HG02623 (cell line): ENCODE measurements around the gene OLFML2B.

Experiments
- ATAC-seq: cut with Tn5 transposase; IDR thresholded peaks from one replicate; pipeline ENCODE4 v1.9.1; 2021; ENCODE audit warnings: moderate library complexity; ENCODE audit not compliant: unreplicated experiment

Gene OLFML2B

GRCh38 chr1:161981735-161982506 is 41.7 kb downstream of the OLFML2B start:
- ATAC-seq, result no peak

GRCh38 chr1:161981126-161981525 is 42.5 kb downstream of the OLFML2B start:
- no peak for ATAC-seq

DNA sequence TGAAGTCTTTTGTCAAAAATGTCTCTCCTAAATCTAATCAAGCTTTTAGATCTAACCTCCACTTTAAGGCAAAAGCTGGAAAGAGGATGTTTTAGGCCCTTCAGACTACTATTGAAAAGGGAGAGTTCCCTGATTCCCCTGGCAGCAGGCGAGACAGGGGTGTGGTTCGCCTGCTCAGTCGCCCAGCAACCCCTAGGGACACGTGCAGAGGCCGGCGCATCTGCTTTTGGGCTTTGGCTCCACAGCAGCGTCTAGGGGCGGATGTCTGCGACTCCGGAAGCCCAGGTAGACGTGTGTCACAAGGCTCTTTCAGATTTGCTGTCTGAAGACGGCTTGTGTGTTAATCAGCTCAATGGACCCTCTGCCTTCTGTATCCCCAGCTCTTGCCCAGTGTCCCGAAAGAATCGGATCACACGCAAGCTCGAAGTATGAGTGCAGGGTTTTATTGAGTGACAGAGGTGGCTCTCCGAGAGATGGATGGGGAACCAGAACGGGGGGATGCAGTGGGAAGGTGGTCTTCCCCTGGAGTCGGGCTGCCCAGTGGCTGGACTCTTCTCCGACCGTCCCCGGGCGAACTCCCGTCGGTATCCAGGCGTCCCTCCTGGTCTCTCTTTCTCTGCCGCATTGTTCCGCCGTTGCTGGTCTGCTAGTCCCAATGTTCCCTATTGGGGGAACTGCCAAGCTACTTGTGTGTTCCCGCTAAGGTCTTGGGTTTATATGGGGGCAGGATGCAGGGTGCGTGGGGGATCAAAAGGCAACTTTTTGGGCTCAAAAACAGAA is 45.5 kb downstream of the OLFML2B start:
- no peak for ATAC-seq

GRCh38 chr1:161973924-161974845 is 49.5 kb downstream of the OLFML2B start:
- no peak for ATAC-seq

DNA sequence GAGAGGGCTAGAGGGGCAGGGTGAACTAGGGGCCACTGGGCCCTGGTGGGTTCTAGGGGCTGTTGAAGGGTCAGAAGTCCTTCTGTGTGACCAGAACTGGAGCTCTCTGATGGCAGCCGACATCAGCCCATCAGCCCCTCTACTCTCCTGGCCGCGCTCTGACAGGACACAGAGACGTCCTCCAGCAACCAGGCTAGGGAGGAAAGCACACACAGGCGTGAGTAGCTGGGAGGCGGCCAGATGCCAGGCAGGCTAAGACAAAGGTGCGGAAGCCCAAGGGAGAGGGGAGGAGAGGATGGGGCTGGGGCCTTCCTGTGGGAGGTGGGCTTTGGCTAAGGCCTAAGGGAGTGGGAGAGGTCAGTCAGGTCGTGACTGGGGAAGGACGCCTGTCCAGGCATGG is 50.8 kb downstream of the OLFML2B start:
- ATAC-seq, result no peak

DNA sequence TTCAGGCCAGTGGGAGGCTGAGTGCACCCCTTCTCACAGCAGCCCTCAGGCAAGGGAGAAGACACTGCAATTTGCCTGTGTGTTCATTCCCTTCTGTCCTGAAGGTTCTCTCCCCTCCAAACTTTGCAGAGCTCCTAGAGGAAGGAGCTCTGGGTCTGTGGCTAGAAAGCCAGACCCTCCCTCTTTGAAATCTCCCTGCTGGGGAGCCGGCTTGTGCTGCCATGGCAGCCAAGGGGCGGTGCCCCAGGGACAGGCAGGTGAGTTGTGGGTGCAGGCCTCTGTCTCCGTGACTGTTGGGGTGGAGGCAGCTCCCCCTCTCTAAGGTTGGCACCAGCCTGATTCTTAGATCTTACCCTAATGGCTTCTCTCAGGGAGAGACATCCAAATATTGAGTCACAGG is 53.0 kb downstream of the OLFML2B start:
- no peak for ATAC-seq

DNA sequence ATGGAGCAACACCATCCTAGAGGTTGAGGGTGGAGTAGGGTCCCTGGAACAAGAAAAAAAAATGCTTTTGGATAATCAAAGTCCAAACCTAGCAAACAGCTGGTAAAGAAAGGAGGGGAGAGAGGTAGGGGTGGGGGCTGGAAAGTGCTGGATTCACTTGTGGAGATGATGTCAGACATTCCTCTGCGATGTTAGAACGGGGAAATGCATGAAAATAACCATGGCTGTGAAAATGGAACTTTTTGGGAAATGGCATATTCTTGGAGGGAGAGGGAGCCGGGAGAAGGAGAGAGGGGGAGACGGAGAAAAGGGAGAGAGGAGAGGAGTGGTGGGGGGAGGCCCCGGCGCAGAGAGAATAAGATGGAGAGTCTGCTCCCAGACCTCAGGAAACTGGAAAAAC is 53.6 kb downstream of the OLFML2B start:
- no peak for ATAC-seq

- ATAC-seq, result no peak
These were observed 57.6 kb downstream of the OLFML2B start for GRCh38 chr1:161966067-161966466.

DNA sequence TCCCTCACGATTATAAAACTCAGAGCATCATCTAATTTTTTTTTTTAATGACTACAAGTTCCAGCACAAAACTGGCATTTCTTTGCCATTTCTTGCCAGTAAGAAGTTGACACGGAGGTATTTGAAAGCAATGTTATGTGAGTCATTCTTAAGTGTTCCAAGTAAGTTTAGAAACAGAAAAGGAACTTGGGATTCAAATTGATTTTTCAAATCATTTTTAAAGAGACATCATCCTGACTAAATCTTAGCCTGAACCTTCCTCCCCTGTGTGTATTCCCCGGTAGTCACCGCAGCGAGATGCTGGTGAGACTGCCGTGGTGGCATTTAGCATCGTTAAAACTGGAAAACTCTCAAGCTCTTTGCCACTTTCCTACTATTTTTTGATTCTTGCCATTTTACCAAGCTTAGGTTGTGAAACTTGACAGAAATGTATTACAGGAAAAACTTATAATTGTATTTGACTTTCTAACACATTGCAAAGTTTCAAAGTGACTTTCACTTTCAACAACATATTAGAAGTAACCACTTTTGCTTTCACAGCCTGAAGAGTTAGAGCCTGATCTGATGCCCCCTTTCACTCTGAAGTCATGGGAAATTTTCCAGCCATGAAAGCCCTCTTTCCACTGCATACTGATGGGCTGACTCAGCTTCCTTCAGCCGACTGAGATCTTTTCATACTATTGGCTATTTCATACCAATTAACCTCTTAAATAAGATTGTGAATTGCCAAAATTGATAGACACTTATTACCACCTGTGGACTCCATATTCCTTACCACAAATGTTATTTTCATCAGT is 61.4 kb downstream of the OLFML2B start:
- peak; percentile 78 for ATAC-seq

- no peak for ATAC-seq
These were observed 65.2 kb downstream of the OLFML2B start for GRCh38 chr1:161958425-161958824.

- ATAC-seq, result no peak
These were observed 66.7 kb downstream of the OLFML2B start for GRCh38 chr1:161956930-161957329.

GRCh38 chr1:161956097-161956496 is 67.6 kb downstream of the OLFML2B start:
- ATAC-seq, result no peak

- ATAC-seq, result no peak
These were observed 68.1 kb downstream of the OLFML2B start for GRCh38 chr1:161955606-161956005.

DNA sequence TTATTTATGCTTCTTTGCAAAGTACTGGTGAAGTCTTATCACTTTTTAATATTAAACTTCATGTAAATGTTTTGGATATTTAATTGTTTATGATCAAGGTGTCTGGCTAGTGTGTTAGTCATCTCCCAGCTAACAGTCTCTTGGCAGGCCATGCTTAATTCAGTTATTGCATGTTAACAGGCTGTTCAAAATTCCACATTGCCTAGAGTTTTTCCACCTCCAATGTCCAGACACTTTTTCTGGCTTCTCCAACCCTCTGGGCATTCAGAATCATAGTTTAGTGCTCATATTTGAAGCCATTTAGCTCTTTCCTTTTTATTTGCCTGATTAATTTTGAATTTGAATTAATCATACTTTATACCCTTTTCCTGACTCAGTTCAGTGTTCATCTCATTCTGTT is 69.2 kb downstream of the OLFML2B start:
- ATAC-seq, result no peak

DNA sequence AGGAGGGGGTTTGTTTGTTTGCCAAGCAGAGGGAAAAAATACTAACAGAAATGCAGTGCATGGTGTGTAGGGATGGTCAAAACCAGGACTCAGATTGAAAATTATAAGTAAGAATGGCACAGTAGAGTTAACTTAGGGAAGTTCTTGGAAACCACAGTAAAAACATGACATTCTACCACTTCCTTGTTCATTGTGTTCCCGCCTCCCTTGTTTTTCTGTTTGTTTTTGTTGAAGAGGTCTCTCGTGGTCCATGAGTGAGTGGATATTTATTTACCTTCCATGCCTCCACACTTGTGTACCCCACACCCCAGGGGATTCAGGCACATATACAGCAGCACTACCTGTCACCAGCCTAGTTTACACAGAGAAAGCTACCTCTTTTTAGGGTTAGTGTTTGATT is 69.6 kb downstream of the OLFML2B start:
- no peak for ATAC-seq

DNA sequence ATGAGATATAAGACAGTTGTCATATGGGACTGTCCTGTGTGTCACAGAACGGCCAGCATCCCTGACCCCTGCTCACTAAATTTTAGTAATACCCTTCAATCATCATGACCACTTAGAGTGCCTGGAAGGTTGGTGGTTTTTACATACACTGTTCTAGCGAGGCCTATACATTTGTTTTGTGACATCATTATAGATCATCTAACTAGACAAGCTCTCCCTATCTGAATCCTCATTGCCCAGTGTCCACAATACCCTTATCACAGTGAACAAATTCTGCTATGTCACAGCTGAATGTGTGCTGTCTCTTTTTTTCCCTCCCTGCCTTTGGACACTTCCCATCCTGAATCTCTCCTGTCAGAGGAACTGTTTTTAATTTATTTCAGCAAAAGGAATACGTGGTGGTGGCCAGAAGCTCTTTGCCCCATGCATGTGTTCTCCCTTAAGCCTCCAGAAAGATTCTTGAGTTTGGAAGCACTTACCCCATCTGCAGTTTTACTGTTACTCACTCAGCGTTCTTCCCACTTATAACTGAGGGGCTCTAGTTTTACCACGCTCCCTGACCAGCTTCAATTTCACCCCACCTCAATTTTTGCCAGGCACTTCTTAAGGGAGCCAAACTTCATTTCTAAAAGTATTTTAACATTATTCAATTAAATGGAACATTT is 70.3 kb downstream of the OLFML2B start:
- ATAC-seq, result no peak

DNA sequence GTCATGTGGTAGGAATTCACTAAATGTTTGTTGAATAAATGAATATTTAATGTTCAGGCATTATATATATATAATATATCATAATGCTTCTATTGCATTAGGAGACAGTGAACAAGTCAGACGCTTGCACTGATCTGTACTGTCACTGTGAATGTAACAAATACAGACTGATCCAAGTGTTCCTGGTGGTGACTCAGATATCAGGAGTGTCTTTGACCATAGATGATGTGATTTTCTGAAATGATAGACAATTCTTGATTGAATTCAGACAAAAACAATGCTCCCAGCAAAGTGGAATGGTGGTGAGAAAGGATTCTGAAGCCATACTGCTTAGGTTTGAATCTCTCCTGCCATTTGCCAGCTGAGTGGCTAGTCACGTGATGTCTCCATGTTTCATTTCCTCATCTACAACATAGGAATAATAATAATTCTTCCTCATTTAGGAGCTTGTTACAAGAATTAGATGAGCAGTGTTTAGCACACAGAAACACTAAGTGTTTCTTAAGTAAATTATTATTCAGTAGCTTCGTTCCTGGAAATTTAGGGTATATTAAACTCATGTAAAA is 71.0 kb downstream of the OLFML2B start:
- no peak for ATAC-seq

- no peak for ATAC-seq
These were observed 72.0 kb downstream of the OLFML2B start for GRCh38 chr1:161951646-161952045.

DNA sequence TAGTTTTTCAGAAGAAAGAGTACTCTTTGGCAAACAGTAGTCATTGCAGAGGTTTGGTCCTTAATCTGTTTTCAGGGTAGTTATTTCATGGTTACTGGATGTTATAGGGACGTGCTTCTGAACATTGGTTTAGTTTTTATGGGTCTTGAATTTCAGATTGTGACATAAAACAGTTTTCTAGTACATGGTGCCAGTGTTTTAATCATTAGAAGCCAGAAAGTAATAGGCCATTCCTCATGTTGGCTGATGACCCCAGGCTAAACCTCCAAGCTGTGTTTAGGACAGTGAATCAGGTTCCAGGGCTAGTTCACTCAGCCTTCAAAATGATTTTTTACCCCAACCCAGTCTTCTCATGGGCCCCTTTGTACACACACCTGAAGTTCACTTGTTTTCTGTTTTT is 73.3 kb downstream of the OLFML2B start:
- ATAC-seq, result no peak

DNA sequence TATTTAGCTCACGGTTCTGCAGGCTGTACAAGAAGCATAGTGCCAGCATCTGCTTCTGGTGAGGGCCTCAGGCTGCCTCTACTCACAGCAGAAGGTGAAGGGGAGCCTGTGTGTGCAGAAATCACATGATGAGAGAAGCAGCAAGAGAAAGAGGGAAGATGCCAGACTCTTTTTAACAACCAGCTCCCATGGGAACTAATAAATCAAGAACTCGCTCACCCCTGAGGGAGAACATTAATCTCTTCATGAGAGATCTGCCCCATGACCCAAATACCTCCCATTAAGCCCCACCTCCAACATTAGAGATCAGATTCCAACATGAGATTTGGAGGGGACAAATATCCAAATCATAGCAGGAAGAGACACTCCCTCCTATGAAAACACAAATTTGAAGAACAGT is 74.1 kb downstream of the OLFML2B start:
- no peak for ATAC-seq
